A549 (cell line): ENCODE data around the gene PLAC8L1.

Experiments used
- BCL3 ChIP-seq: fragments of >200 bp; sonication (Bioruptor Twin); formaldehyde crosslinking; IDR thresholded peaks from 3 replicates; pipeline ENCODE4 v1.6.1; 2016
- CBX2 ChIP-seq: fragments of 200-600 bp; sonication (generic); IDR thresholded peaks from 2 replicates; pipeline ENCODE4 v1.6.1; 2016; ENCODE audit warnings: low read depth, mild to moderate bottlenecking, borderline replicate concordance
- CEBPB ChIP-seq, 2 experiments: fragments of >200 bp in 1 of 2; sonication (Bioruptor Twin) in 1 of 2; formaldehyde crosslinking in 1 of 2; IDR thresholded peaks; 2 replicates each; pipeline ENCODE4 v1.6.1; 2012 to 2016
- CTCF ChIP-seq: fragments of >200 bp; sonication (Bioruptor Twin); formaldehyde crosslinking; IDR thresholded peaks from 3 replicates; pipeline ENCODE4 v1.5.1; 2016
- ELK1 ChIP-seq: fragments of 150-350 bp; IDR thresholded peaks from 2 replicates; pipeline ENCODE4 v1.6.1; 2014; ENCODE audit warnings: low read depth, mild to moderate bottlenecking, low read length
- ESRRA ChIP-seq: fragments of 150-350 bp; IDR thresholded peaks from 2 replicates; pipeline ENCODE4 v1.6.1; 2014; ENCODE audit warnings: mild to moderate bottlenecking, low read length, borderline replicate concordance
- HDAC2 ChIP-seq: fragments of 200-600 bp; sonication (generic); IDR thresholded peaks from 2 replicates; pipeline ENCODE4 v1.6.1; 2016
- MYC ChIP-seq: IDR thresholded peaks from 2 replicates; pipeline ENCODE4 v1.6.1; 2012; ENCODE audit warnings: mild to moderate bottlenecking, inconsistent platforms, low read length, improper control_type of control experiment, borderline replicate concordance
- POLR2A ChIP-seq: IDR thresholded peaks from 2 replicates; pipeline ENCODE4 v1.6.1; 2012; ENCODE audit warnings: mild to moderate bottlenecking, low read length
- RCOR1 ChIP-seq: fragments of 150-350 bp; IDR thresholded peaks from 2 replicates; pipeline ENCODE4 v1.6.1; 2014; ENCODE audit warnings: antibody characterized with exemption, low read length, low read depth
- REST ChIP-seq: fragments of 200-600 bp; sonication (generic); IDR thresholded peaks from 2 replicates; pipeline ENCODE4 v1.6.1; 2016; ENCODE audit warnings: antibody characterized with exemption, mild to moderate bottlenecking, moderate library complexity

GRCh38 chr5:146107901-146108300 is 2.5 kb upstream of the PLAC8L1 start:
- TF ChIP-seq POLR2A, result no peak
- no peak for TF ChIP-seq ELK1
- TF ChIP-seq CTCF, result no peak
- TF ChIP-seq REST, result no peak
- no peak for TF ChIP-seq BCL3
- no peak for TF ChIP-seq ESRRA
- TF ChIP-seq CBX2, result no peak
- TF ChIP-seq MYC, result no peak
- TF ChIP-seq CEBPB (IDR thresholded peaks at IDR 0.05), result no peak
- TF ChIP-seq RCOR1, result no peak
- no peak for TF ChIP-seq HDAC2
